H1 (cell line): ENCODE results near the gene SLC25A21. TPM values are rescaled to one million over a fixed set of nuclear protein-coding genes. Genes with fewer than 3 reads are reported as not detected.

Experiments used
- EZH2 ChIP-seq: fragments of 200-600 bp; sonication (generic); IDR thresholded peaks from 2 replicates; pipeline ENCODE4 v1.7.1; 2012; ENCODE audit warnings: low read depth, mild to moderate bottlenecking, moderate library complexity, low read length, inconsistent platforms; ENCODE audit not compliant: severe bottlenecking
- polyA plus RNA-seq, 7 experiments: library from polyadenylated mRNA; depleted of rRNA in 3 of 7; stranded (reverse) in 5 of 7; unstranded in 2 of 7; fragments of >200 nt in 5 of 7; fragments of 200-250 nt in 2 of 7; gene quantifications; 1 replicate in 5 of 7; 2 replicates in 1 of 7; 4 replicates in 1 of 7; pipeline versions ENCODE4 v1.2.1 to v1.2.3, GENCODE V29; 2011 to 2013; ENCODE audit warnings: missing spikeins in 2 of 7, mixed read lengths in 2 of 7
- total RNA-seq: library from RNA; stranded (reverse); fragmentation: NEBNext Ultra II Directional; extraction: Animal tissue kit (Norgen Biotek cat#: 25700); gene quantifications from 2 replicates; pipeline ENCODE4 v1.2.1, GENCODE V29; 2021

Gene SLC25A21
- total and polyA plus RNA-seq, 2 of the 8 experiments (the other 6 are each of a cell fraction or from before 2014, with no cell fraction given): 6.9 to 15.7 TPM

DNA sequence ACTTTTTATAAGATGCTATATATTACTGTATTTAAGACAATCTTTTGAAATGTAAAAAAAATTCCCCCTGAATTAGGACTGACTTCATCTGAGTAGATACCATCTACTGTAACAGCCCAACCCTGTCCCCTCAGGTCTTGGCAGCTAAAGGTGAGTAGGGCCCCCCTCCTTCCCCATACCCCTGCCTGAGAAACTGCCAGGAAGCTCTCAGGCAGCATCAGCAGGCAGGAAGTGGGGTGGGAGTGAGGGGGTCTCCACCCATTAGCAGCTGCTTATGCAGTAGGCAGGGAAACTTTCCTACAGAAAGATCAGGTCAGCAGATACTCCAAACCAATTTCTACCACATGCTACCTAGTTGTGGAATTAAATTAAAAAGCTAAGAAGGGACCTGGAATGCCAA lies 448.2 kb downstream of the SLC25A21 start (continued):
- no peak for TF ChIP-seq EZH2
